Measurements from ENCODE around the gene MME. TPM values are rescaled to one million over a fixed set of nuclear protein-coding genes. Genes with fewer than 3 reads are reported as not detected.
"Not testable (repeated sequence)": the region's sequence is repeated elsewhere in the genome, so short reads cannot be mapped to it uniquely, and the experiment has no call there.

MME gene
- total and polyA plus RNA-seq, 12 donors, result 0.28 to 56.0 (median 1.5) TPM

GRCh38 chr3:155112661-155113389 is 32.7 kb downstream of the MME start:
- 64 to 76% (median 70%) methylated on average over 5 of the region's 5 CpGs for WGBS, 4 donors
- no peak for TF ChIP-seq CTCF (IDR thresholded peaks at IDR 0.05)

GRCh38 chr3:155124745-155125144 is 44.6 kb downstream of the MME start:
- H3K27ac ChIP-seq; H3K9me3 ChIP-seq (replicated peaks in 1 of 3); DNase-seq; intact Hi-C loops (cut with DNase I); H3K36me3 ChIP-seq (replicated peaks in 1 of 2); H3K27me3 ChIP-seq; H3K4me1 ChIP-seq (replicated peaks in 1 of 2); H3K4me3 ChIP-seq: not testable (repeated sequence)
- WGBS, 4 donors, result 17 to 36% (median 27%) methylated on average over 2 to 3 of the region's 14 CpGs; no CpG with 5 or more reads in 1 of the 4 donors

More at GRCh38 chr3:155112661-155113389, 32.7 kb downstream of the MME start:
- H3K4me3 ChIP-seq, result no peak overlapping the region
- H3K36me3 ChIP-seq (replicated peaks in 1 of 2), result no peaks in the 10 kb centered on the region
- no peaks in the 10 kb centered on the region for H3K27me3 ChIP-seq
- H3K4me1 ChIP-seq (replicated peaks in 1 of 2), result no peaks in the 10 kb centered on the region
- no peak for DNase-seq
- no peak overlapping the region for H3K27ac ChIP-seq
- intact Hi-C loops (cut with DNase I), result no loop called here
- no peaks in the 10 kb centered on the region for H3K9me3 ChIP-seq (replicated peaks in 1 of 3)

- TF ChIP-seq CTCF (IDR thresholded peaks at IDR 0.05), result no peak
- no peak for TF ChIP-seq POLR2A (IDR thresholded peaks at IDR 0.05)
- H3K9me3 ChIP-seq (replicated peaks in 1 of 3), result no peaks in the 10 kb centered on the region
- no peak overlapping the region for H3K4me3 ChIP-seq
- no peak for DNase-seq
- H3K27me3 ChIP-seq, result no peaks in the 10 kb centered on the region
- H3K27ac ChIP-seq, result no peak overlapping the region
- 76 to 81% (median 79%) methylated on average over 2 of the region's 2 CpGs for WGBS, 4 donors
- H3K4me1 ChIP-seq (replicated peaks in 1 of 2), result no peaks in the 10 kb centered on the region
- intact Hi-C loops (cut with DNase I), result no loop called here
- no peaks in the 10 kb centered on the region for H3K36me3 ChIP-seq (replicated peaks in 1 of 2)
Observed at GRCh38 chr3:155129396-155129795, 49.3 kb downstream of the MME start.

GRCh38 chr3:155130001-155130400 is 49.9 kb downstream of the MME start:
- no peak overlapping the region for H3K4me3 ChIP-seq
- no peaks in the 10 kb centered on the region for H3K4me1 ChIP-seq (replicated peaks in 1 of 2)
- no peaks in the 10 kb centered on the region for H3K36me3 ChIP-seq (replicated peaks in 1 of 2)
- TF ChIP-seq CTCF (IDR thresholded peaks at IDR 0.05) (no peak), POLR2A (IDR thresholded peaks at IDR 0.05) (no peak)
- no peaks in the 10 kb centered on the region for H3K27me3 ChIP-seq
- DNase-seq, result no peak
- H3K27ac ChIP-seq, result no peak overlapping the region
- no peaks in the 10 kb centered on the region for H3K9me3 ChIP-seq (replicated peaks in 1 of 3)
- intact Hi-C loops (cut with DNase I), result no loop called here

GRCh38 chr3:155131104-155131503 is 51.0 kb downstream of the MME start:
- no peaks in the 10 kb centered on the region for H3K36me3 ChIP-seq (replicated peaks in 1 of 2)
- intact Hi-C loops (cut with DNase I), result no loop called here
- no peak overlapping the region for H3K4me3 ChIP-seq
- 64 to 68% (median 65%) methylated on average over 4 of the region's 4 CpGs for WGBS, 4 donors
- H3K27ac ChIP-seq, result no peak overlapping the region
- TF ChIP-seq POLR2A (IDR thresholded peaks at IDR 0.05), result no peak
- no peak for TF ChIP-seq CTCF (IDR thresholded peaks at IDR 0.05)
- no peaks in the 10 kb centered on the region for H3K4me1 ChIP-seq (replicated peaks in 1 of 2)
- H3K27me3 ChIP-seq, result no peaks in the 10 kb centered on the region
- no peaks in the 10 kb centered on the region for H3K9me3 ChIP-seq (replicated peaks in 1 of 3)
- no peak for DNase-seq

GRCh38 chr3:155134311-155134710 is 54.2 kb downstream of the MME start:
- H3K36me3 ChIP-seq (replicated peaks in 1 of 2); DNase-seq; H3K4me1 ChIP-seq (replicated peaks in 1 of 2); H3K27ac ChIP-seq; H3K4me3 ChIP-seq; intact Hi-C loops (cut with DNase I); H3K27me3 ChIP-seq; H3K9me3 ChIP-seq (replicated peaks in 1 of 3): not testable (repeated sequence)
- WGBS, 4 donors, result 52 to 76% (median 67%) methylated on average over 1 of the region's 1 CpG
